Measurements from ENCODE around the gene CACNG8. TPM values are rescaled to one million over a fixed set of nuclear protein-coding genes. Genes with fewer than 3 reads are reported as not detected.

The CACNG8 gene
- total and polyA plus RNA-seq, 7 donors = under 0.01 to 0.03 TPM; not detected in 5

DNA sequence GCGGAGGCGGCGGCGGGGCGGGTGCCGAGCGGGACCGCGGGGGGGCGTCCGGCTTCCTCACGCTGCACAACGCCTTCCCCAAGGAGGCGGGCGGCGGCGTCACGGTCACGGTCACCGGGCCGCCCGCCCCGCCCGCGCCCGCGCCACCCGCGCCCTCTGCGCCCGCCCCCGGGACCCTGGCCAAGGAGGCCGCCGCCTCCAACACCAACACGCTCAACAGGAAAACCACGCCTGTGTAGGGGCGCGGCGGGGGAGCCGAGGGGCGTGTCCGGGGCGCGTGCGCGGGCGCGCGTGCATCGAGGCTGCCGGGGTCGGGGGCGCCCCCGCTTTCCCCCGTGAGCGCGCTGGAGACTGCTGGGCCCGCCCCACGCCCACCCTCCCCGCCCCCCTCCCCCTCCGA, 19.9 kb downstream of the CACNG8 start:
- Histone ChIP-seq H3K4me3 (peak overlapping the region in 2 of 4 donors; percentile 21 to 31), H3K4me1 (peaks cover 0 to 34% (median 25%) of the 10 kb centered on the region in 4 donors), H3K36me3 (no peaks in the 10 kb centered on the region), H3K27me3 (peaks cover 36 to 69% (median 59%) of the 10 kb centered on the region in 3 donors), H3K27ac (no peak overlapping the region), H3K9me3 (no peaks in the 10 kb centered on the region)
- TF ChIP-seq POLR2A (IDR thresholded peaks at IDR 0.05) (no peak), EP300 (IDR thresholded peaks at IDR 0.05) (no peak), POLR2AphosphoS5 (IDR thresholded peaks at IDR 0.05) (no peak)
- TF ChIP-seq, protein P1, sequence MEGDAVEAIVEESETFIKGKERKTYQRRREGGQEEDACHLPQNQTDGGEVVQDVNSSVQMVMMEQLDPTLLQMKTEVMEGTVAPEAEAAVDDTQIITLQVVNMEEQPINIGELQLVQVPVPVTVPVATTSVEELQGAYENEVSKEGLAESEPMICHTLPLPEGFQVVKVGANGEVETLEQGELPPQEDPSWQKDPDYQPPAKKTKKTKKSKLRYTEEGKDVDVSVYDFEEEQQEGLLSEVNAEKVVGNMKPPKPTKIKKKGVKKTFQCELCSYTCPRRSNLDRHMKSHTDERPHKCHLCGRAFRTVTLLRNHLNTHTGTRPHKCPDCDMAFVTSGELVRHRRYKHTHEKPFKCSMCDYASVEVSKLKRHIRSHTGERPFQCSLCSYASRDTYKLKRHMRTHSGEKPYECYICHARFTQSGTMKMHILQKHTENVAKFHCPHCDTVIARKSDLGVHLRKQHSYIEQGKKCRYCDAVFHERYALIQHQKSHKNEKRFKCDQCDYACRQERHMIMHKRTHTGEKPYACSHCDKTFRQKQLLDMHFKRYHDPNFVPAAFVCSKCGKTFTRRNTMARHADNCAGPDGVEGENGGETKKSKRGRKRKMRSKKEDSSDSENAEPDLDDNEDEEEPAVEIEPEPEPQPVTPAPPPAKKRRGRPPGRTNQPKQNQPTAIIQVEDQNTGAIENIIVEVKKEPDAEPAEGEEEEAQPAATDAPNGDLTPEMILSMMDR (IDR thresholded peaks at IDR 0.05) = no peak
- 1 to 3% methylated on average over 60 to 61 of the region's 61 CpGs for WGBS, 2 donors
- no peak for DNase-seq
- intact Hi-C loops (cut with DNase I) = no loop called here

DNA sequence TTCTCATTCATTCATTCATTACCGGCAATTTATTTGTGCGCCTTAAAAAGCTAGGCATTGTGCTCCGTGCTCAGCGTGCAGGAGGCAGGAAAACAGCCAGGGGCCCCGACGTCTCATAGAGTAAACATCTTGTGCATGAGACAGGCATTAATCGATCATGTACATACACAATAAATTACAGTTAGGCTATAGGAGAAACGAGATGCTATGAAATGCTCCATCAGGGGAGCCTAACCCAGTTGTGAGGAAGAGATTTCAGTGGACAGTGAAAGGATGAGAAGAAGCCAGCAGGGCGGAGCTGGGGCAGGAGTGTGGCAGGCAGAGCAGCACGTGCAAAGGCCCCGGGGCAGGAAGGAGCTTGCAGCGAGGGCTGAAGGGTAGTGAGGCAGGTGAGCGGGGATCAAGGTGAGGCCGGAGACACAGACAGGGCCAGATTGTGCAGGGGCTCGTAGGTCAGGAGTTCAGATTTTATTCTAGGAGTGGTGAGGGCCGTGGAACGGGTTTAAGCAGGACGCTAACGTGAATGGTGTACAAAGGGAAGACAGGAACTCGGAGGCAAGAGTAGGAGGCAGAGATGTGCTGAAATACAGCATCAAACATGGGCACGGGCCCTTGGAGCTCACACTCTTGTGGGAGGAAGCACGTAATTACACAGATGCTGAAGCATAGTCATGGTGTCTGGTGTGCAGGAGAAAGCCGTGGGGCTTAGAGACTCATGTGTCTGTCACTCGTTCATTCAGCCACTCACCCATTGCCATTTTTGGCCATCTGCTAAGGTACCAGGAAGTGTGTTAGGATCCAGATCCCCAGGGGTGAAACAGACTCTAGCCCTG, 20.9 kb downstream of the CACNG8 start:
- TF ChIP-seq EP300 (IDR thresholded peaks at IDR 0.05) (no peak), POLR2A (IDR thresholded peaks at IDR 0.05) (no peak)
- Histone ChIP-seq H3K27ac (no peak overlapping the region), H3K4me1 (peaks cover 0 to 24% (median 16%) of the 10 kb centered on the region in 4 donors), H3K9me3 (no peaks in the 10 kb centered on the region), H3K27me3 (peaks cover 27 to 64% (median 49%) of the 10 kb centered on the region in 3 donors), H3K36me3 (no peaks in the 10 kb centered on the region), H3K4me3 (no peak overlapping the region)
- WGBS, 2 donors = 78 to 84% methylated on average over 24 of the region's 24 CpGs
- intact Hi-C loops (cut with DNase I) = no loop called here
- DNase-seq = no peak

GRCh38 chr19:53985863-53986262, 23.1 kb downstream of the CACNG8 start:
- WGBS, 2 donors = 72 to 76% methylated on average over 6 of the region's 6 CpGs
- TF ChIP-seq, protein P1 (IDR thresholded peaks at IDR 0.05) = no peak
- TF ChIP-seq POLR2AphosphoS5 (IDR thresholded peaks at IDR 0.05) (no peak), EP300 (IDR thresholded peaks at IDR 0.05) (no peak), POLR2A (IDR thresholded peaks at IDR 0.05) (no peak)
- intact Hi-C loops (cut with DNase I) = no loop called here

DNA sequence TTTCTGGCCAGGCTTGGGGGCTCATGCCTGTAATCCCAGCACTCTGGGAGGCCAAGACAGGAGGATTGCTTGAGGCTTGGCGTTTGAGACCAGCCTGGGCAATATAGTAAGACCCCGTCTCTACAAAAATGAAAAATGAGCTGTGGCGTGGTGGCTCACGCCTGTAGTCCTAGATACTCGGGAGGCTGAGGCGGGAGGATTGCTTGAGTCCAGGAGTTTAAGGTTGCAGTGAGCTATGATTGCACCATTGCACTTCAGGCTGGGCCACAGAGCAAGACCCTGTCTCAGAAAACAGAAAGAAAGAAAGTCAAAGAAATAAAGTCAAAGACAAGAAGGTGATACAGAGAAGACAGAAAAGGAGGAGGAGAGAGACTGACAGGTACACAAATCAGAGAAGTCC, 26.2 kb downstream of the CACNG8 start:
- intact Hi-C loops (cut with DNase I) = no loop called here
- H3K4me1 ChIP-seq = peaks cover 0 to 15% (median 10%) of the 10 kb centered on the region in 4 donors
- H3K36me3 ChIP-seq = no peaks in the 10 kb centered on the region
- H3K27ac ChIP-seq = no peak overlapping the region
- H3K4me3 ChIP-seq = no peak overlapping the region
- WGBS, 2 donors = 83 to 89% methylated on average over 6 of the region's 6 CpGs
- DNase-seq = no peak
- no peak for TF ChIP-seq EP300 (IDR thresholded peaks at IDR 0.05)
- no peak for TF ChIP-seq POLR2AphosphoS5 (IDR thresholded peaks at IDR 0.05)
- TF ChIP-seq, protein P1 (IDR thresholded peaks at IDR 0.05) = no peak
- TF ChIP-seq POLR2A (IDR thresholded peaks at IDR 0.05) = no peak
- no peaks in the 10 kb centered on the region for H3K9me3 ChIP-seq
- peaks cover 26 to 48% (median 33%) of the 10 kb centered on the region in 3 donors for H3K27me3 ChIP-seq

More at GRCh38 chr19:53985863-53986262, 23.1 kb downstream of the CACNG8 start:
- peaks cover 13 to 47% (median 27%) of the 10 kb centered on the region in 3 donors for H3K27me3 ChIP-seq
- DNase-seq = no peak
- no peak overlapping the region for H3K4me3 ChIP-seq
- H3K4me1 ChIP-seq = peaks cover 0 to 11% (median 10%) of the 10 kb centered on the region in 4 donors
- no peaks in the 10 kb centered on the region for H3K9me3 ChIP-seq
- H3K36me3 ChIP-seq = no peaks in the 10 kb centered on the region
- no peak overlapping the region for H3K27ac ChIP-seq
